ENCODE results near the gene NSDHL.

The NSDHL gene

DNA sequence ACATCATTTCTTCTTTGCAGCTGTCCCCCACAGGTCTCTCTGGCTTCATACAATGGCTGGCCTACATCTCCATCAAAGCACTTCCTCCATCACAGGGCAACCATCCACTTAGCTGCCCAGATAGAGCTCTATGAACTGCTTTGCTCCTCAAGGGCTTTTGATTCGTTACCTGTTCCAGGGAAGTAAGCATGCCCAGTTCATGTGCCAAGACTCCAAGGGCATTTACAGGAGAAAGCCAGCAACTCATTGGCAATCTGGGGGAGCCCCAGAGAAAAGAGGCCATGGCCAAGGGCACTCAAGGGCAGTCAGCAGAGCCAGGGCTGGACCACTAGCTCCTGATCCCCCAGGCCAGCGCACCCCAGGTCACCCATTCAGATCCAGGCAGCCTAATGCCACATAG lies 42.5 kb downstream of the NSDHL start:
- 93% methylated on average over 2 of the region's 2 CpGs for WGBS
- Histone ChIP-seq H3K27me3 (ENCODE audit: insufficient read depth, low read length) (no peaks in the 10 kb centered on the region), H3K4me3 (ENCODE audit: low read length) (no peak overlapping the region), H3K36me3 (ENCODE audit: insufficient read depth, low read length) (peaks cover 20% of the 10 kb centered on the region), H3K9me3 (ENCODE audit: insufficient read depth, low read depth, low read length) (no peaks in the 10 kb centered on the region), H3K9ac (ENCODE audit: low read depth, low read length) (no peak overlapping the region), H3K4me1 (ENCODE audit: insufficient read depth, low read length) (no peaks in the 10 kb centered on the region), H3K27ac (ENCODE audit: low read depth, low read length) (no peak overlapping the region)

DNA sequence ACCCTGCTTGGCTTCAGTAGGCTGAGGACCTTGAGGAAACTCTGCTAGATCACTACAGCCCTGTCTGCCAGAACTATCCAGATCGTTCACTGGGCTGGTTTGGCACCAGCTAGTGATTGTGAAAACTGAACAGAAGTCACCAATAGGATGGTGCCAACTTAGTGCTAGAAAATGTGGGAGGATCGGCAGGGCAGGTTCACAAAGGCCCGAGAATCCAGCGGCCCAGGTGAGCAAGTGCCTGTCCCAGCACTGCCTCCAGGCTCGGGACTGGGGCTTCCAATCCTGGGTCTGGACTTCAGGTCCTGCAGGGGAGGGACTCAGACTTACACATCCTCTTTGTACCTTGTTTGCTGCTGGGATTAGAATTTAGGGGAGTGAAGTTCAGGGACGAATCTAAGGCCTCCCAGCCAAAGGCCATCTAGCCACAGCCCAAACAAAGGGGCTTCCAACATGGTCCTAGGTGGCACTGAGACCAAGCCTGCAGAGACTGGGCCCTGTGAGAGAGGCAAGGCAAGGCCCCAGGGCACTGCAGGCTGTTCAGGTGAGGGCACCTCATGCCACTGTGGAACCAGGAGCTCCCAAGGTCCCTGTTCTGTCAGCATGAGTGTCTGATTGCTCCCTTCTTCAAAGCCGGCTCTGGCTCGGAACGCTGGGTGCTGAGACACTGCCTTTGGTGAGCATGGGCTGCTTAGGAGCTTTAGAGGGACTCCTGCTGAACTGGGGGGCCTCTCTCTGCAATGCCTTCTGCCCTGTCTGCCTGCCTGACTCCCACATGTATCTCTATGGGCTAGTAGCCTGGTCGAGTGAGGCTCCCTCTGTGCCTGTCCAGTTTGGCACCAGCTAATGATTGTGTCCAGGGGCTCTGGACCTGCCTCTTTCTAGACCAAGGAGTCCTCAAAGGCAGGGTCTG lies 46.3 kb downstream of the NSDHL start:
- no peak overlapping the region for H3K9ac ChIP-seq (ENCODE audit: low read depth, low read length)
- no peaks in the 10 kb centered on the region for H3K27me3 ChIP-seq (ENCODE audit: insufficient read depth, low read length)
- H3K27ac ChIP-seq (ENCODE audit: low read depth, low read length), result no peak overlapping the region
- H3K9me3 ChIP-seq (ENCODE audit: insufficient read depth, low read depth, low read length), result no peaks in the 10 kb centered on the region
- WGBS, result 93% methylated on average over 10 of the region's 10 CpGs
- H3K36me3 ChIP-seq (ENCODE audit: insufficient read depth, low read length), result no peaks in the 10 kb centered on the region
- no peaks in the 10 kb centered on the region for H3K4me1 ChIP-seq (ENCODE audit: insufficient read depth, low read length)
- no peak overlapping the region for H3K4me3 ChIP-seq (ENCODE audit: low read length)

DNA sequence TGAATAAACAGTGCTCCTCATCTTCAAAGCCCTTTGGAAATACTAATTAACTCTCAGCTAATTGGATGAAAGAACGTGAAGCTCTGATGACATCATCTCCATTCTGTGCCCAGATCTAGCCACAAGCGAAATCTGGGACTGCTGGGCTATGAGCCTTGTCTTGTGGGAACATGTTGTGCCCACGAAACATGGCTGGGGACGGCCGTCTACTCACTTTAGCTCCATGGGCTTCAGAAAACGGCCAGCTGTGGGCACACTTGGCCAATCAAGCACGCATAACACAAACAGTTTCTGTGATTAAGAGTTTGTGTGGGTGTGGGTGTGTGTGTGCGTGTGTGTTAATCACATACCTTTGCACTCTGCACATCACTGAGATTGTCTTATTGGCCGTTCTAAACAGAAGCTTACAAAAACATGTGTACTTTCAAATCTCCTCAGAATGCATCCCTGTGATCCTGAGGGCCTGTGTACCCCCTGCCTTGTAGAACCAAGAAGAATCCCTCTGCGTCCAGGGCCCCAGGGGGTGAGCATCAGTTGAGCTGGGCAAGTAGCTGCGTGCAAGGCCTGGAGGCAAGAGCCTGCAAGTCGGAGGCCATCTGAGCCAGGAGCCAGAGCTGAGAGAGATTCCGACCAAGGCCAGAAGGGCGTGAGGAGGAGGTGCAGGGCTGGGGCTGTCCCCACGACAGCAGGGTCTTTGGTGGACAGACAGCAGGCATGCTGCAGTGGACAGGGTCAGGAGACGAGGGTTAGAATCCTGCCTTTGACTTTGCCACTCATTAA lies 48.3 kb downstream of the NSDHL start:
- Histone ChIP-seq H3K4me3 (ENCODE audit: low read length) (no peak overlapping the region), H3K9me3 (ENCODE audit: insufficient read depth, low read depth, low read length) (no peaks in the 10 kb centered on the region), H3K27ac (ENCODE audit: low read depth, low read length) (no peak overlapping the region), H3K36me3 (ENCODE audit: insufficient read depth, low read length) (no peaks in the 10 kb centered on the region), H3K27me3 (ENCODE audit: insufficient read depth, low read length) (no peaks in the 10 kb centered on the region), H3K4me1 (ENCODE audit: insufficient read depth, low read length) (no peaks in the 10 kb centered on the region), H3K9ac (ENCODE audit: low read depth, low read length) (no peak overlapping the region)
- WGBS, result 89% methylated on average over 15 of the region's 16 CpGs

DNA sequence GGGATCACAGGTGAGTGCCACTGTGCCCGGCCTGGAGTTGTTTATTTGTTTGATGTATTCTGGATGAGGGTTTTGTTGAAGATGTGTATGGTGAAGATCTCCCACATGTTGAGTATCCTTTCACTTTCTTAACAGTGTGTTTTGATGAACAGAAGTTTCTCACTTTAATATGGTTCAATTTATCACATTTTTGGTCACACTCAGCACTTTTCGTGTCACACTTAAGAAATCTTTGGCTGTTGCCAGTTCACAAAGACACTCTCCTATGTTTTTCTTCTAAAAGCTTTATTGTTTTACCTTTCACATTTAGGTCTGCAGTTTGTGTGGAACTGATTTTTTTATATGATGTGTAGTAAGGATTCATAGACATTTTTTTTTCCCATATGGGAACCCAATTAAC lies 50.4 kb downstream of the NSDHL start:
- no peaks in the 10 kb centered on the region for H3K27me3 ChIP-seq (ENCODE audit: insufficient read depth, low read length)
- H3K9me3 ChIP-seq (ENCODE audit: insufficient read depth, low read depth, low read length), result no peaks in the 10 kb centered on the region
- WGBS, result 100% methylated on average over 1 of the region's 2 CpGs
- no peak overlapping the region for H3K27ac ChIP-seq (ENCODE audit: low read depth, low read length)
- H3K4me1 ChIP-seq (ENCODE audit: insufficient read depth, low read length), result no peaks in the 10 kb centered on the region
- no peak overlapping the region for H3K9ac ChIP-seq (ENCODE audit: low read depth, low read length)
- H3K4me3 ChIP-seq (ENCODE audit: low read length), result no peak overlapping the region
- H3K36me3 ChIP-seq (ENCODE audit: insufficient read depth, low read length), result no peaks in the 10 kb centered on the region

DNA sequence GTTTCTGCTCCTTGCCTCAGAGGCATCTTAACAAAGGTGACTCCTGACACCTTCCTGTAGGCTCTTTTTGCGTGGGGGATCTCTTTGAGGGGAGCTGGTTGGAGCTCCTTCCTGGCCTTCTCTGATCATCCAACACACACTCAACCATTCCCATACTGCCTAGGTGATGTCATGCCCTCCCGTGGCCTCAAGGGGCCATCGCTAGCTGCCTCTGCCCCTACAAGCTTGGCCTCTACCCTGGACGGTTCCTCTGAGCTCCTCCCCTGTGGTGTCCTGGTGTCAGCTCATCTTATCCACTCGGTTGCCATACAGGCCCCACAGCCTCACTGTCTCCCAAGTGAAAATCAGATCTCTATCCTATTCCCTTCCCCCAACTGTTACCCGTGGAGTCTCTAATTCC lies 53.3 kb downstream of the NSDHL start:
- 52% methylated on average over 6 of the region's 6 CpGs for WGBS
- no peaks in the 10 kb centered on the region for H3K36me3 ChIP-seq (ENCODE audit: insufficient read depth, low read length)
- H3K27me3 ChIP-seq (ENCODE audit: insufficient read depth, low read length), result peaks cover 3% of the 10 kb centered on the region; the same call in 1 of the 2 replicates

DNA sequence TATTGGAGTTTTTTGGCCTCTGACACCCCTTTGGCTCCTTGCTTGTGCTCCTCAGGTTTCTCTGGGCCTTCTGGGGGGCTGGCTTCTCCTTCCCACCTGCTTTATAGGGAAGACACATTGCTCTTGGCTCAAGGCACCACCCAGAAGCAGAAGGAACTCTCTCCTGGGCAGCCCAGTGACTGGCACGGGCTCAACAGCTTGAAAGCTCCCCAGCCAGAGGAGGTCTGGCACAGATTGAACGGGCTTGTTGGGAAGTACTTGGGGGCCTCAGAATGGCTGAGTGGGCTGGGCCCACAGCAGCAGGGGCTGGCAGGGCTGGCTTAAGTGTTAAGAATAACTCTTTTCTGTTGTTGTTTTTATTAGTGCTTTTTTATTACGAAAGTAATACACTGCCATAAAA lies 55.9 kb downstream of the NSDHL start:
- Histone ChIP-seq H3K27ac (ENCODE audit: low read depth, low read length) (no peak overlapping the region), H3K4me1 (ENCODE audit: insufficient read depth, low read length) (peaks cover 13% of the 10 kb centered on the region; the same call in 1 of the 2 replicates), H3K36me3 (ENCODE audit: insufficient read depth, low read length) (no peaks in the 10 kb centered on the region), H3K9ac (ENCODE audit: low read depth, low read length) (no peak overlapping the region), H3K4me3 (ENCODE audit: low read length) (no peak overlapping the region), H3K9me3 (ENCODE audit: insufficient read depth, low read depth, low read length) (no peaks in the 10 kb centered on the region), H3K27me3 (ENCODE audit: insufficient read depth, low read length) (peaks cover 5% of the 10 kb centered on the region)
- WGBS, result 70% methylated on average over 2 of the region's 3 CpGs

More for the DNA sequence above, 53.3 kb downstream of the NSDHL start:
- Histone ChIP-seq H3K9me3 (ENCODE audit: insufficient read depth, low read depth, low read length) (no peaks in the 10 kb centered on the region), H3K4me3 (ENCODE audit: low read length) (no peak overlapping the region), H3K27ac (ENCODE audit: low read depth, low read length) (no peak overlapping the region), H3K4me1 (ENCODE audit: insufficient read depth, low read length) (peaks cover 9% of the 10 kb centered on the region; the same call in 1 of the 2 replicates), H3K9ac (ENCODE audit: low read depth, low read length) (no peak overlapping the region)

DNA sequence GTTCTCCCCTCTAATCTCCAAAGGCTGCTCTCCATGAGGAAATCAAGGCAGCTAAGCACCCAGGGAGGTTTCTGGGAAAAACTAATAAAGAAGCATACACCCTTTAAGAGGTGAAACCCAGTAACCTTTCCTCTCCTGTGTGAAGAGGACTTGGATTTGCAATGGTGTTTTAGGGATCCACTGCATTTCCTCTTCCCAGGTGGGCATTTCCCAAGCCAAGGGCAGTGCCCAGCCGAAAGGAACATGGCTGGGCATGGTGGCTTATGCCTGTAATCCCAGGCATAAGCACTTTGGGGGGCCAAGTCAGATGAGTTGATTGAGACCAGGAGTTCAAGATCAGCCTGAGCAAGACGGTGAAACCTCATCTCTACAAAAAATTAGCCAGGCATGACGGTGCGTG lies 61.6 kb downstream of the NSDHL start:
- Histone ChIP-seq H3K4me3 (ENCODE audit: low read length) (no peak overlapping the region), H3K27ac (ENCODE audit: low read depth, low read length) (no peak overlapping the region), H3K4me1 (ENCODE audit: insufficient read depth, low read length) (peaks cover 35% of the 10 kb centered on the region), H3K9me3 (ENCODE audit: insufficient read depth, low read depth, low read length) (no peaks in the 10 kb centered on the region), H3K9ac (ENCODE audit: low read depth, low read length) (no peak overlapping the region), H3K27me3 (ENCODE audit: insufficient read depth, low read length) (peaks cover 5% of the 10 kb centered on the region), H3K36me3 (ENCODE audit: insufficient read depth, low read length) (no peaks in the 10 kb centered on the region)
- 92% methylated on average over 4 of the region's 4 CpGs for WGBS

DNA sequence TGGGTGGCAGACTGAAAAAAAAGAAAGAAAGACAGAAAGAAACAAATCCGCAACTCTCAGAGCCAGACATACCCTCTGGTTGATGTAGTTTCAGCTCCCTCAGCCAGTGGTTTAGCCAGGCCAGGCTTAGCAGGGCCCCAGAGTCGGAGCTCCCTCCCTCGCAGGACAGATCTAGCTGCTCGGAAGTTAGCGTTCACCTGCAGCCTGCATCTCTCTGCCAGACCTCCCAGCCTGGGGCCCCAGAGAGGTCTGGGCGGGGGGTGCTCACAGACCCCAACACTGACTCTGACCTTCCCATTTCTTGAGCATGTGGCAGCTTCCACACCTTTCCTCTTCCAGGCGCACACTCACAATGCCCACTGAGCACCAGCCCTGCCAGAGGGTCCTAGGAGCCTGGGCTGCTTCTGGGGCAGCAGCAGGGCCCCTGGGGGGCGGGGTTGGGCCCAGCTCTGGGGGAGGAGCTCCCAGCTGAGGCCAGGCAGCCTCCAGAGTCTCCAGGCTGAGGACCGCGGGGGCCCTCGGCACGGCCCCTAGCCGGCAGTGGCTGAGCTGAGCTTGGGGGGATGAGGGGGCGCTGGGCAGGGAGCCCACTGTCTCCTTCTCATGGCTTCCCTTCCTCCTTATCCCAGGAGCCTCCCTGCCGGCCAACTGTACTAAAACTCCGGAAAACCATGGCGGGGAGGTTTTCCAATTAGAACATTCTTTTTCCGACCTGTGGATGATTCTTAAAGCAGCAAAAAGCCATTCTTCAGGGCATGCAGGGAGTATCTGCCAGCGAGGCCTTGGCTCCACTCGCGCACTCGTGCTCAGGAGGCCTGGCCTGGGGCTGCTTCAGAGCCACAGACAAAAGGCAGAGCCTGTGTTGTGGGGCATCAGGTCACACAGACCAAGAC lies 62.4 kb downstream of the NSDHL start:
- Histone ChIP-seq H3K27ac (ENCODE audit: low read depth, low read length) (no peak overlapping the region), H3K4me3 (ENCODE audit: low read length) (no peak overlapping the region), H3K27me3 (ENCODE audit: insufficient read depth, low read length) (peaks cover 4% of the 10 kb centered on the region), H3K4me1 (ENCODE audit: insufficient read depth, low read length) (peaks cover 32% of the 10 kb centered on the region), H3K36me3 (ENCODE audit: insufficient read depth, low read length) (no peaks in the 10 kb centered on the region), H3K9ac (ENCODE audit: low read depth, low read length) (no peak overlapping the region), H3K9me3 (ENCODE audit: insufficient read depth, low read depth, low read length) (no peaks in the 10 kb centered on the region)
- 66% methylated on average over 17 of the region's 22 CpGs for WGBS

DNA sequence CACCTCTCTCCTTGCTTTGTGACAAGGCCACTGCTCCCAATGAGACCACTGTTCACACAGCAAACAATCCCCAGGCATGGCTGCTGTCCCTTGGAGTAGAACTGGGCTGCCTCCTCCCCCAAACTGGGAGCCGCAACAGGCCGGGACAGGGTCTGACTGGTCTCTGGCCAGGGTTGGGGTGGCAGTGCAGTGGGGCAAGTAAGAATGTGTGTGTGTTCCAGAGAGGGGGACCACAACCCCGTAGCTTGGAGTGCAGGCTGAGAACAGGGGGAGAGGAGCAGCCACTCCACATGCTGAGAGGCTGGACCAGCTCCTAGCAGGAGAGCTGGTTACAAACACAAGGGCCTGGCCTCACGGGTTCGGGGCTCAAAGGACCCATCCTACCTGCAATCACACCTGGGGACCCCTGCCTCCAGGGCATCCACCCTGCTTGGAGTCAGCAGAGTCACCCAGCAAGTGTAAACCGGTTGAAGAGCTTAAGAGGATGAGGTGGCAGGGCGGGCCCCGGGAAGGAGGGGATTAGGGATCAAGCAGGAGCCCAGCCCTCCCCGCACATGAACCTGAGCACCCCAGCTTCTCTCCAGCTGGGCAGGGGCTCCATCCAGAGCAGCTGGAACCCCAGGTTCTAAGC lies 63.2 kb downstream of the NSDHL start:
- 81% methylated on average over 9 of the region's 9 CpGs for WGBS
- Histone ChIP-seq H3K4me3 (ENCODE audit: low read length) (no peak overlapping the region), H3K27me3 (ENCODE audit: insufficient read depth, low read length) (peaks cover 2% of the 10 kb centered on the region; the same call in 1 of the 2 replicates), H3K9ac (ENCODE audit: low read depth, low read length) (no peak overlapping the region), H3K4me1 (ENCODE audit: insufficient read depth, low read length) (peaks cover 27% of the 10 kb centered on the region), H3K9me3 (ENCODE audit: insufficient read depth, low read depth, low read length) (no peaks in the 10 kb centered on the region), H3K36me3 (ENCODE audit: insufficient read depth, low read length) (no peaks in the 10 kb centered on the region), H3K27ac (ENCODE audit: low read depth, low read length) (no peak overlapping the region)

DNA sequence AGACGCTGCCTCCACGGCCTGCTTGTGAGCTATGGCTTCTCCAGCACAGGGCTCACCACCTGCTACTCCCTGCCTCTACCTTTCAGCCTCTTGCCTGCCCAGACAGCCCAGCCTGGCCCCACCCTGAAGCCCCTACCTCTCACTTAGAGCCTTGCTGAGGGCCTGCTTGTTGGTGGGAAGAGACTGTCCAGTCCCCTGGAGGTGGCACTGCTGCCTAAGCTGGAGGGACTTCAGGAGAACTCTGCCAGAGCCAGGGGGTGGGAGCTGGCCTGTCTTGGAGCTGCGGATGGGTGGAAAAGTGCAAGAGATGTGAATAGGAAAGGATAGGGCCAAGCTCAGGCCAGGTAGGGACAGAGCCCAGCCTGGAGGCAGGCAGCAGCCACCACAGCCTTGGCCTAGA lies 64.3 kb downstream of the NSDHL start:
- no peaks in the 10 kb centered on the region for H3K9me3 ChIP-seq (ENCODE audit: insufficient read depth, low read depth, low read length)
- WGBS, result 89% methylated on average over 3 of the region's 3 CpGs

More for the DNA sequence above, 64.3 kb downstream of the NSDHL start:
- peaks cover 2% of the 10 kb centered on the region; the same call in 1 of the 2 replicates for H3K27me3 ChIP-seq (ENCODE audit: insufficient read depth, low read length)
- no peak overlapping the region for H3K4me3 ChIP-seq (ENCODE audit: low read length)
- H3K4me1 ChIP-seq (ENCODE audit: insufficient read depth, low read length), result peaks cover 22% of the 10 kb centered on the region
- no peak overlapping the region for H3K9ac ChIP-seq (ENCODE audit: low read depth, low read length)
- no peak overlapping the region for H3K27ac ChIP-seq (ENCODE audit: low read depth, low read length)
- H3K36me3 ChIP-seq (ENCODE audit: insufficient read depth, low read length), result no peaks in the 10 kb centered on the region
